Superior temporal gyrus (tissue), 1 donor: ENCODE results near the gene PHKA2.
A peak's percentile ranks its signal among the peaks of the same experiment; 100 is the strongest.

Experiments
- DNase-seq: peaks from one replicate; pipeline ENCODE4 v3.0.0-alpha.2; 2016; ENCODE audit errors: extremely low spot score

The PHKA2 gene

DNA sequence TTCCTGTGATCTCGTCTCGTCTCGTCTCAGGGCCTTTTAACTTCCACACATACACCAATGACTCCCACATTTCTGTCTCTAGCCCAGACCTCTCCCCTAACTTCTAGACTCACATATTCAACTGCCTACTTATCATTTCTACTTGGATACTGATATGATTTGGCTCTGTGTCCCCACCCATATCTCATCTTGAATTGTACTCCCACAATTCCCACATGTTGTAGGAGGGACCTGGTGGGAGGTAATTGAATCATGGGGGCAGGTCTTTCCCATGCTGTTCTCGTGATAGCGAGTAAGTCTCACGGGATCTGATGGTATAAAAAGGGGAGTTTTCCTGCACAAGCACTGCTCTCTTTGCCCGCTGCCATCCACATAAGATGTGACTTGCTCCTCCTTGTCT is 8.9 kb downstream of the PHKA2 start:
- no peak for DNase-seq

DNA sequence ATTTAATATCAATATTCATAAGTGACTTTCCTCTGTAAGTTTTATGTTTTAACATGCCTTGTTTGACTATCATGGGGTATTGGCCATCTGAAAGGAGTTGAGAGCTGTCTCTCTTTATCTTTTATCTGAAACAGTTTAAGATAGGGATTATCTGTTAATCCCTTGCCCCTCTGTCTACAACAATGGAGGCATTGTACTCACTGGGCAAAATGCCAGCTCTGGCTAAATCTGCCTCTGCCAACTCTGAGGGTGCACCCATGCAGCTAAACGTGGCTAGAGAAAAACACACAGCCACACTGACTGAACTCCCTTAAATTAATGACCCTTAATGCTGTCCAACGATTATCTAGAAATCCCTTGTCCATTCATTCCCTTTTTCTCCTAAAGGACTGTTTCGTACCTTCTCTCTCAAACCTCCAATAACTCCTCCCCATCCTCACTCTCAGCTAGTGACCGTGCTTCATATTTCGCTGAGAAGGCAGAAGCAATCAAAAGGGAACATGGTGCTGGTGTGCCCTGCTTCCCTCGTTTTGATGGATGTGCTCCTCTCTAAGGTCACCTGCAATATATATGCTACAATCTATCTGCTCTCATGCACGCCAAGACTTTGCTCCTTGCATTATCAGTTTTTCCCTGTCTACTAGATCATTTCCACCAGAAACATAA is 10.3 kb downstream of the PHKA2 start:
- peak; percentile 61 for DNase-seq

- no peak for DNase-seq
Measured at GRCh38 chrX:18971506-18971905, 12.4 kb downstream of the PHKA2 start.

DNA sequence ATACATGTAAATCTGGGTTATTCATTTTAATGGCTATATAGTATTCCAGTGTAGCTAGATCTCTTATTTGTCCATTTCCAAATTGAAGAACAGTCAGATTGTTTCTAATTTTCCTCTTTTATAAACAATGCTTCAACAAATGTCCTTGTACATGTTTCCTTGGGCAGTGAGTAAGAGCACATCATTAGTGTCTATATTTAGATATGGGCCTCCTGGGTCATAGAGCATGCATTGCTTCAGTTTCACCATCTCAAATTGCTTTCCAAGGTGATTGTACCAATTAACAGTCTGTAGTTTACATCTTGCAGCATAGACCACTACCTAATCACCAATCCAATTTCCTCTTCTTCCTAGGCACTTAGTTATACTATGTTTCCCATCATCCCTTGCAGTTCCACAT is 13.4 kb downstream of the PHKA2 start:
- DNase-seq = no peak

DNA sequence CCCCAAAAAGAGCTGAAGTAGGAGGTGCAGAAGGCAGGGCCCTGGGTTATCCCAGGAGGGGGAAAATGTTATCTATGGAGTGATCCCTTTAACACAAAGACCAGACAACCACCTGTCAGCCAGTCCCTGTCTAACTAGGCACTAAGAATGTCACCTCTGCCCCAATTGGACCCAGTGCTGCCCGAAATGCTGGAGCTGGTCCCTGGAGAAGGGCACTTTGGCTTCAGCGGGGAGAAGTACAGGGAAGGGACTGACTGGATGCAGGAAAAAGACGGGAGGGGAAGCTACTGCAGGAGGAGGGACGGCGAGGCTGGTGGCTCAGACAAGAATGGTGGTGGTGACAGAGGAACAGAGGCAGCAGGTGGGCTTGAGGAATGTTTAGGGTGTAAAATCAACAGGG is 17.3 kb downstream of the PHKA2 start:
- no peak for DNase-seq

GRCh38 chrX:18964901-18965300 is 19.0 kb downstream of the PHKA2 start:
- DNase-seq = no peak

- no peak for DNase-seq
Measured at GRCh38 chrX:18964026-18964425, 19.9 kb downstream of the PHKA2 start.

DNA sequence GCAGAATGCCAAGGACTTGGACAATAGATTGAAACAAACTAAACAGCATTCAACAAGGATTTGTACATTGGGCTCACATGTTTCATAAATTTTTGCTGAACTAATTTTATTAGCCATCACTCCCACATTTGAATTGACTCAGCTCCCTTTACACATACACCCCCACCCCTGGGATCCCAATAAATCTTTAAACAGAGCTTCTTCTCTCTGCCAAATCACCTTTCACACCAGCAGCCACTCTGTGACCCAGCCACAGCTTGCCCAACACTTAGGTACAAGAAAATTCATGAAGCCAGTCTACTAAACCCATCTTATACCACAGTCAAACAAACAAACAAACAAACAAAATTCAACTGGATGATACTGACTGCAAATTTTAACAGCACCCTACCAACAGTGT is 21.6 kb downstream of the PHKA2 start:
- no peak for DNase-seq

GRCh38 chrX:18961686-18962085 is 22.2 kb downstream of the PHKA2 start:
- DNase-seq = no peak

- no peak for DNase-seq
Measured at GRCh38 chrX:18956303-18957032, 27.4 kb downstream of the PHKA2 start.

DNA sequence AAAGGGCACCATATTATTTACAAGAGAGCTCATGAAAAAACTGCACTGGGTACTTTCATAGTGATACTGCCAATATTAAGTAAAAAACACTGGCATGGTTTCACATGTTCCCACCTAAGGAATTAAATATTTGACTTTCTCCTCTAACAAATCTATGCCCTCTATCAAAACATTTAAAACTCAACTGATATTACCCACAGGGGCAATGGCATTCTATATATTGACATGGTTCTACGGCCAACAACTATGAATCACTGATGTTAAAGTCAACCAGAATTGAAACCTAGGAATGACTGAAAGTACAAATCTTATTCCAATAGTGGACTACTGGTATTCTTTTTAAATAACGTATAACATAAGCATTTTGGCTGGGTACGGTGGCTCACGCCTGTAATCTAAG is 28.2 kb downstream of the PHKA2 start:
- DNase-seq = no peak

- DNase-seq = no peak
Measured at GRCh38 chrX:18951032-18951431, 32.9 kb downstream of the PHKA2 start.

- no peak for DNase-seq
Measured at GRCh38 chrX:18949944-18950301, 34.0 kb downstream of the PHKA2 start.

GRCh38 chrX:18949291-18949943 is 34.5 kb downstream of the PHKA2 start:
- no peak for DNase-seq

- no peak for DNase-seq
Measured at GRCh38 chrX:18946611-18947010, 37.3 kb downstream of the PHKA2 start.

GRCh38 chrX:18946157-18946556 is 37.8 kb downstream of the PHKA2 start:
- no peak for DNase-seq

GRCh38 chrX:18945483-18945882 is 38.4 kb downstream of the PHKA2 start:
- no peak for DNase-seq

GRCh38 chrX:18944482-18944881 is 39.4 kb downstream of the PHKA2 start:
- no peak for DNase-seq

DNA sequence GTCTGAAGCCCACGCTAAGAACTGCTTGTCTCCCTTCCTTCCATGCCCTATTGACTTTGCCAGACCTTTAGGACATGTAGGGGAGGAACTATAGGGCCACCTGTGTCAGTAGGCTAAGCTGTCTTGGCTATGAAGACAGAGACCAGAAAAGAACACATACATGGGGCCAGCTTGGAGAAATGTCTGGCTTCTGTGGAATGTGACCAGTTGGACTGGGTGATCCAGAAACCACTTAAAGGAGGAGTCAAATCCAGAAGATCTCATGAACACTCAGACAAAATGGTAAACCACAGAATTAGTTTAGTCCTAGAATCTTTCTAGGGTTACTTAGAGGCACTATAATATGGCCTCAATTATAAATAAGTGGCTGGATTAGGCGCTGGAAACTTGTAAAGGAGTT is 42.0 kb downstream of the PHKA2 start:
- no peak for DNase-seq

DNA sequence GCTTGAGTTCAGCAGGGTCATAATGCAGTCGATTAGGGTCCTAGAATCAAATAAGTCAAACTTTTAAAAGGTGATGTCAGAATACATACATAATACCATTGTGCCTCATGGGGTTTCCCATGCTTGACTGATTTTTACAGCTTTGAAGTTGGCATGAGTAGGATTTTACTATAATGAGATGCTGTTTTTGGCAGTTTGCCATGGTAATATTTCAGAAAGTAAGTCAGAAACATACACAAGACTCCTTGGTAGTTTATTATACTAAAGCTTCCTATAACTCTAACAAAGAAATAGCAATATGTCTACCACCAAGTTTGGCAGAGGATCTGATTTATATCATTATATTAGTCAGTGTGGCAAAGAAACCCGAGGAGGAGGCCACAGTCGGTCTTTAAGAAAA is 45.2 kb downstream of the PHKA2 start:
- DNase-seq = no peak

DNA sequence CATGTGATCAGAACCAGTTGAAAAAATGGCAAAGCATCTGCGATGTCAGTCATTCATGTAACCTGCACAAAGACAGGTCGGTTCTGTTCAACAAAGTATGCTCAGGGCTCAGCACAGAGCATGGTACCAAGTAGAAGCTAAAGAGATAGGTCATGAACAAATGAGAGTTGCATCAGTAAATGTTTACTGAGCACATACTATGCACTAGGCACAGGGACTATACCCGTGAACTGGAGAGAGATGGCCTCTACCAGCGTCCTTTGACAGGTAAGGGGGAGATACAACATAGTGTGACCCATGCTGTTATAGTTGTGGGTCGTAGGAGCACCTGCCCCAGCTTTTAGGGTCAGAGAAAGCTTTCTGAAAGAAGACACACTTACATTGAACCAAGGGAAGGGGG is 46.7 kb downstream of the PHKA2 start:
- DNase-seq = no peak

GRCh38 chrX:18935893-18936292 is 48.0 kb downstream of the PHKA2 start:
- no peak for DNase-seq

DNA sequence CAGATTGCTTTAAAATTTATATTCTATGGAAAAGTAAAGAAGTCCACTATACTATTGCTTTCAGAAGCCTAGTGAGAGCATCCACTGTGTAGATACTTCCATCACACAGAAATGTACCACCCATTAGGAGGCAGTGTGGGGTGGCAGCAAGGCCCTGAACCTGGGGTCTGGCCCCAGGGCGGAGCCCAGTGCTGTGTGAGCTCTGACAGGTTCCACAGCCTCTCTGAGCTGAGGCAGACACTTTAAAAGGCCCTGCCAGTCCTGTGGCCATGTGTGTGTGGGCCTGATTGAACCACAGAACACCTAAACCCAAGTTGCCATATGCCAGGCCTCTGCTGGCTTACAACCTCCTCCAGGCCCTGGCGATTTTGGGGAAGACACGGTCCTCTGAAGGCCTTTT is 49.2 kb downstream of the PHKA2 start:
- no peak for DNase-seq
